ENCODE results near the gene GMDS. TPM values are rescaled to one million over a fixed set of nuclear protein-coding genes. Genes with fewer than 3 reads are reported as not detected.

The GMDS gene
- total and polyA plus RNA-seq, 2 of the 8 experiments (the other 6 are each of a cell fraction or from before 2014, with no cell fraction given): 16.8 to 50.0 TPM

GRCh38 chr6:2225422-2226392 is 19.7 kb downstream of the GMDS start:
- no peak overlapping the region for H2BK5ac ChIP-seq (ENCODE audit: low read depth, low read length)
- no peak overlapping the region for H2AK5ac ChIP-seq (ENCODE audit: low read depth, low read length)
- no peak overlapping the region for H2BK12ac ChIP-seq (ENCODE audit: low read depth, low read length)
- peaks cover 0 to 1% of the 10 kb centered on the region in 2 experiments for H4K20me1 ChIP-seq (replicated peaks in 1 of 2; ENCODE audit: control insufficient read depth in 1 of 2, insufficient read depth in 2 of 2, low read length in 2 of 2)
- no peaks in the 10 kb centered on the region for H3K36me3 ChIP-seq (ENCODE audit: control insufficient read depth in 2 of 4, insufficient read depth in 4 of 4, low read length in 3 of 4)
- no peak overlapping the region for H4K91ac ChIP-seq (replicated peaks; ENCODE audit: insufficient read length, low read length)
- no peak overlapping the region for H3K27ac ChIP-seq (ENCODE audit: low read depth, low read length)
- H3K4ac ChIP-seq (replicated peaks; ENCODE audit: insufficient read length, low read depth, low read length): no peak overlapping the region
- FAIRE-seq (no peak), DNase-seq (ENCODE audit: low read depth in 1 of 2, low spot score in 2 of 2) (no peak)
- H3K56ac ChIP-seq (replicated peaks; ENCODE audit: insufficient read length, low read depth, low read length): no peak overlapping the region
- ChIA-PET CTCF (ENCODE audit: partially characterized antibody) (interaction anchor here (0.6 to 2.4 kb wide), 6 partner anchors 14 to 272 kb away, joined by 3 to 17 read pairs (median 3); no protein-coding TSS in a partner anchor), POLR2A (ENCODE audit: partially characterized antibody) (no interaction called here)
- no peak overlapping the region for H3K4me2 ChIP-seq (ENCODE audit: insufficient read depth in 1 of 2, low read depth in 2 of 2, low read length in 2 of 2)
- WGBS, 2 experiments (ENCODE audit: extremely low coverage in 1 of 2, insufficient coverage in 1 of 2, insufficient read length in 1 of 2, insufficient replicate concordance in 2 of 2, low coverage in 1 of 2, low lambda C conversion rate in 2 of 2, missing lambda C conversion rate in 1 of 2): 86% methylated on average over 6 of the region's 6 CpGs; no CpG with 5 or more reads in 1 of the 2 experiments
- no peak overlapping the region for H2BK15ac ChIP-seq (ENCODE audit: low read length)
- H3K79me1 ChIP-seq (ENCODE audit: low read depth, low read length): peaks cover 17% of the 10 kb centered on the region
- H2BK120ac ChIP-seq (replicated peaks; ENCODE audit: low read depth, low read length): no peak overlapping the region
- no peak overlapping the region for H4K5ac ChIP-seq (ENCODE audit: insufficient read length, low read depth, low read length)
- peaks cover 3 to 10% (median 5%) of the 10 kb centered on the region in 4 experiments; a peak in 5 of 7 replicates for H3K4me1 ChIP-seq (replicated peaks in 1 of 4; ENCODE audit: control insufficient read depth in 3 of 4, insufficient read depth in 4 of 4, low read length in 3 of 4)
- no peak overlapping the region for H3K14ac ChIP-seq (ENCODE audit: insufficient read length)
- no peaks in the 10 kb centered on the region for H3K27me3 ChIP-seq (replicated peaks in 1 of 4; ENCODE audit: control insufficient read depth in 3 of 4, extremely low read depth in 1 of 4, insufficient read depth in 3 of 4, low read length in 3 of 4)
- H3K23ac ChIP-seq (ENCODE audit: insufficient read length): no peak overlapping the region
- no peak overlapping the region for H2BK20ac ChIP-seq (ENCODE audit: low read length)
- no peak overlapping the region for H3K4me3 ChIP-seq (ENCODE audit: extremely low read depth in 1 of 4, insufficient read depth in 2 of 4, low read depth in 3 of 4, low read length in 4 of 4)
- H3K18ac ChIP-seq (ENCODE audit: extremely low read depth, low read length): no peak overlapping the region
- no peak overlapping the region for H3K9ac ChIP-seq (replicated peaks in 1 of 4; ENCODE audit: extremely low read depth in 1 of 4, low read depth in 3 of 4, low read length in 3 of 4)
- H4K8ac ChIP-seq (ENCODE audit: extremely low read depth, insufficient read depth, low read length): no peak overlapping the region
- peaks cover 0 to 55% of the 10 kb centered on the region in 2 experiments; a peak in 2 of 4 replicates for H3K79me2 ChIP-seq (ENCODE audit: control insufficient read depth in 1 of 2, insufficient read depth in 2 of 2, low read length in 2 of 2)
- H2AFZ ChIP-seq (ENCODE audit: low read length): no peak overlapping the region
- H3K23me2 ChIP-seq (ENCODE audit: low read depth, low read length): no peaks in the 10 kb centered on the region
- no peaks in the 10 kb centered on the region for H3K9me3 ChIP-seq (ENCODE audit: insufficient read depth in 2 of 2, low read depth in 1 of 2, low read length in 1 of 2)
- TF ChIP-seq TAF1 (IDR thresholded peaks at IDR 0.05; ENCODE audit: low read depth, low read length) (no peak), CHD1 (IDR thresholded peaks at IDR 0.05; ENCODE audit: low read depth, low read length) (no peak), PHF8 (conservative IDR thresholded peaks at IDR 0.05; ENCODE audit: low read depth, low read length) (no peak), USF2 (IDR thresholded peaks at IDR 0.05; ENCODE audit: low read length) (no peak), MAX (IDR thresholded peaks at IDR 0.05) (no peak), CBX5 (IDR thresholded peaks at IDR 0.05; ENCODE audit: low read depth, low read length) (no peak), E2F6 (IDR thresholded peaks at IDR 0.05) (no peak), ATF3 (IDR thresholded peaks at IDR 0.05; ENCODE audit: insufficient read depth, low read depth, low read length) (no peak)
